ENCODE data around the gene POC5. TPM values are rescaled to one million over a fixed set of nuclear protein-coding genes. Genes with fewer than 3 reads are reported as not detected.

POC5 gene
- total and polyA plus RNA-seq, 8 donors, result 10.7 to 24.7 (median 19.0) TPM

DNA sequence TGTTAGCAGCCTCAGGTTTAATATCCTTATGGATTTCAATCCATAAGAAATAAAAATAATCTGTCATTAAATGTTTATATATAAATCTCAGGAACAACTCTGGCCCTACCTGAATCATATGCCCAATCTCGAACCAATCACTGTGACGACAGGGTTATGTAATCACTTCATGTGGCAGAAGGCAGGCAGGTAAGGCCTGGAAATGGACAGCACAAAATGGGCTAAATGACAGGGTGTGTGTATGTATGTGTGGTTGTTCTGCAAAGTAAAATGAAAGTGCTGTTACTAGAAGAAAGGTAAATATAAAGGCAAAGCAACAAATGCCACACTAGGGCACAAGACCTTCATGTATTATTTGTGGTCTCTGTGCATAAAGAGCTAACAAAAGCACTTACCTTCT is 86.4 kb downstream of the POC5 start:
- H3K4me3 ChIP-seq, result no peak overlapping the region
- no peak for DNase-seq
- intact Hi-C loops (cut with DNase I), result no loop called here
- H3K9me3 ChIP-seq, result no peaks in the 10 kb centered on the region
- H3K36me3 ChIP-seq, result no peaks in the 10 kb centered on the region
- H3K4me1 ChIP-seq, result no peaks in the 10 kb centered on the region
- H3K27me3 ChIP-seq, result no peaks in the 10 kb centered on the region
- TF ChIP-seq, protein P1, sequence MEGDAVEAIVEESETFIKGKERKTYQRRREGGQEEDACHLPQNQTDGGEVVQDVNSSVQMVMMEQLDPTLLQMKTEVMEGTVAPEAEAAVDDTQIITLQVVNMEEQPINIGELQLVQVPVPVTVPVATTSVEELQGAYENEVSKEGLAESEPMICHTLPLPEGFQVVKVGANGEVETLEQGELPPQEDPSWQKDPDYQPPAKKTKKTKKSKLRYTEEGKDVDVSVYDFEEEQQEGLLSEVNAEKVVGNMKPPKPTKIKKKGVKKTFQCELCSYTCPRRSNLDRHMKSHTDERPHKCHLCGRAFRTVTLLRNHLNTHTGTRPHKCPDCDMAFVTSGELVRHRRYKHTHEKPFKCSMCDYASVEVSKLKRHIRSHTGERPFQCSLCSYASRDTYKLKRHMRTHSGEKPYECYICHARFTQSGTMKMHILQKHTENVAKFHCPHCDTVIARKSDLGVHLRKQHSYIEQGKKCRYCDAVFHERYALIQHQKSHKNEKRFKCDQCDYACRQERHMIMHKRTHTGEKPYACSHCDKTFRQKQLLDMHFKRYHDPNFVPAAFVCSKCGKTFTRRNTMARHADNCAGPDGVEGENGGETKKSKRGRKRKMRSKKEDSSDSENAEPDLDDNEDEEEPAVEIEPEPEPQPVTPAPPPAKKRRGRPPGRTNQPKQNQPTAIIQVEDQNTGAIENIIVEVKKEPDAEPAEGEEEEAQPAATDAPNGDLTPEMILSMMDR (IDR thresholded peaks at IDR 0.05), result no peak
- no peak for ATAC-seq
- no peak overlapping the region for H3K27ac ChIP-seq

DNA sequence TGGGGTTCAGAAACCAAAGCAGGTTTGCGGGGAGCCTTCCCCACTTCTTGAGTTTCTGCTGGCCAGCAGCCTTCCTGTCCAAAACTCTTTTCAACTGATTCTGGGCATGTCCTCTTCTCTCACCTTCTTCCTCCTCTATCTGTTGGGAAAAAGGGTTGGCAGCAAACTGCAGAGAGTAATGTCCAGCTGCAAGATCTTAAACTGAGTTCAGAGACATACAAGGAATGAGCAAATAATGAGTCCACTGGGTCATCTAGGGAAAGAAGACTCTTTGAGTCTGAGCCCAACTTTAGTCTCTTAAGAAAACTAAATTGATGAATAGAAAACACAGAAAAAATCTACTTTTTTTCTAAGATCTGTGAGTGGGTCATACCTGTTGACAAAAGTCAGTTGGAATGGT is 89.4 kb downstream of the POC5 start:
- Histone ChIP-seq H3K36me3 (no peaks in the 10 kb centered on the region), H3K27me3 (no peaks in the 10 kb centered on the region), H3K4me1 (no peaks in the 10 kb centered on the region), H3K9me3 (no peaks in the 10 kb centered on the region), H3K4me3 (no peak overlapping the region), H3K27ac (no peak overlapping the region)
- DNase-seq (no peak), ATAC-seq (no peak)
- TF ChIP-seq, protein P1 (IDR thresholded peaks at IDR 0.05), result no peak
- intact Hi-C loops (cut with DNase I), result no loop called here

DNA sequence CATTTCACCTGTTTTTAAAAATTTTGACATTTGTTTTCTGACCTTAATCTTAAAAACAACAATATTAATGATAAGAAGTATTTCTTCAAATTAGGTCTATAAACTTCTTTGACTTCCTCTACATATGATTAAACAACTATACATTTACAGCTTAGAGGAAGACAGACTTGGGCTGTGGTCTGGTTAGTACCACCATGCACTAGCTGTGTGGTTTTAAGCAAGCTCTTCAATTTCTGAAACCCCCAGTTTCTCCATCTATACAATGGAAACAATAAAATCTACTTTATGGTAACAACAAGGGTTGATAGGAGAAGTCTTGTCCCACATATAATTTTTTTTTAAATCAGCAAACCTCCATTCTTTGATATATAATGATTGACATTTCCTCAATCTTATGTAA is 90.3 kb downstream of the POC5 start:
- DNase-seq, result no peak
- TF ChIP-seq, protein P1 (IDR thresholded peaks at IDR 0.05), result no peak
- no peak for ATAC-seq

More for the DNA sequence above, 90.3 kb downstream of the POC5 start:
- intact Hi-C loops (cut with DNase I), result no loop called here
- no peaks in the 10 kb centered on the region for H3K36me3 ChIP-seq
- H3K4me3 ChIP-seq, result no peak overlapping the region
- no peak overlapping the region for H3K27ac ChIP-seq
- H3K27me3 ChIP-seq, result no peaks in the 10 kb centered on the region
- no peaks in the 10 kb centered on the region for H3K4me1 ChIP-seq
- no peaks in the 10 kb centered on the region for H3K9me3 ChIP-seq

Other genes starting within 250 kb of the POC5 start
- gene CERT1, start 205.8 kb downstream of the POC5 start, total RNA-seq, result 10 to 100 TPM; 63.4 to 72.7 TPM
- 10 to 100 TPM; 49.2 to 61.6 (median 55.2) TPM for gene CERT1, start 205.8 kb downstream of the POC5 start, polyA plus RNA-seq (ENCODE audit: insufficient read length in 6 of 6)
- 10 to 100 TPM; 33.0 to 33.5 TPM for gene POLK, start 205.5 kb downstream of the POC5 start, total RNA-seq
- gene POLK, start 205.5 kb downstream of the POC5 start, polyA plus RNA-seq (ENCODE audit: insufficient read length in 6 of 6), result 10 to 100 TPM; 32.1 to 43.9 (median 35.3) TPM
- gene ANKDD1B, start 106.0 kb downstream of the POC5 start, total RNA-seq, result 1 to 10 TPM; 3.0 to 3.3 TPM
- gene ANKDD1B, start 106.0 kb downstream of the POC5 start, polyA plus RNA-seq (ENCODE audit: insufficient read length in 6 of 6), result 1 to 10 TPM; 3.0 to 4.9 (median 4.4) TPM

Data from left lung (tissue), 10 donors.